Small intestine (tissue), 7 donors: ENCODE data around the gene MYO7A. TPM values are rescaled to one million over a fixed set of nuclear protein-coding genes. Genes with fewer than 3 reads are reported as not detected.

Experiments used
- DNase-seq, 2 donors: peaks; one replicate each; pipeline versions ENCODE4 v3.0.0 to v3.0.0-alpha.2; 2013
- FAIRE-seq: peaks from 2 replicates; lab custom pipeline; 2012; peaks lifted over from hg19 to GRCh38; lab: Jason Lieb, UNC
- H3K27ac ChIP-seq, 3 donors: one replicate each; pipeline ENCODE4 v1.5.1; 2013; ENCODE audit warnings: low read length in 2 of 3, mild to moderate bottlenecking in 2 of 3, control low read depth in 1 of 3, inconsistent platforms in 1 of 3, low read depth in 1 of 3, moderate library complexity in 1 of 3
- H3K27me3 ChIP-seq, 3 donors: one replicate each; pipeline ENCODE4 v1.6.1; 2013; ENCODE audit warnings: low read length in 3 of 3, inconsistent platforms in 1 of 3; ENCODE audit not compliant: control insufficient read depth in 3 of 3, insufficient read depth in 3 of 3
- H3K36me3 ChIP-seq, 3 donors: one replicate each; pipeline ENCODE4 v1.6.1; 2013; ENCODE audit warnings: low read length in 3 of 3, inconsistent platforms in 1 of 3, low read depth in 1 of 3, mild to moderate bottlenecking in 1 of 3, moderate library complexity in 1 of 3; ENCODE audit not compliant: control insufficient read depth in 3 of 3, insufficient read depth in 2 of 3
- H3K4me1 ChIP-seq, 3 donors: one replicate each; pipeline ENCODE4 v1.6.1; 2013; ENCODE audit warnings: low read length in 2 of 3, inconsistent platforms in 1 of 3, low read depth in 1 of 3, mild to moderate bottlenecking in 1 of 3, moderate library complexity in 1 of 3; ENCODE audit not compliant: control insufficient read depth in 3 of 3, insufficient read depth in 2 of 3
- H3K4me3 ChIP-seq, 3 donors: one replicate each; pipeline ENCODE4 v1.5.1; 2013; ENCODE audit warnings: low read length in 3 of 3, control low read depth in 1 of 3, inconsistent platforms in 1 of 3, low read depth in 1 of 3, mild to moderate bottlenecking in 1 of 3, moderate library complexity in 1 of 3
- H3K9me3 ChIP-seq, 2 donors: one replicate each; pipeline ENCODE4 v1.6.1; 2013; ENCODE audit warnings: low read depth in 1 of 2, low read length in 1 of 2; ENCODE audit not compliant: control insufficient read depth in 2 of 2, insufficient read depth in 1 of 2
- WGBS, 3 donors: extraction: QIAGEN DNeasy Blood & Tissue Kit; methylation state at CpG; one replicate each; pipeline ENCODE4 v1.1.7; 2013; 5-methylcytosine and 5-hydroxymethylcytosine counted together
- polyA plus RNA-seq, 4 donors: library from polyadenylated mRNA; stranded (reverse) in 3 of 4; unstranded in 1 of 4; fragments of 200-250 nt in 3 of 4; fragments of 120-200 nt in 1 of 4; gene quantifications; one replicate each; pipeline versions ENCODE4 v1.2.1 to v1.2.3, GENCODE V29; 2013
- donor health status: healthy with polysubstance abuse.
- donor health status: control.
- donor health status: control.
- donor health status: Bipolar disorder and iron deficiency.
- donor health status: healthy.

The MYO7A gene
- polyA plus RNA-seq, 4 donors = 1.4 to 74.2 (median 2.2) TPM

- no peak for DNase-seq
- H3K27me3 ChIP-seq = no peaks in the 10 kb centered on the region
- 49 to 79% (median 63%) methylated on average over 4 of the region's 4 CpGs for WGBS, 3 donors
- no peak overlapping the region for H3K4me3 ChIP-seq
- FAIRE-seq = no peak
- no peaks in the 10 kb centered on the region for H3K9me3 ChIP-seq
- H3K27ac ChIP-seq = peak overlapping the region; percentile 8 to 56 (median 16)
- H3K36me3 ChIP-seq = peaks cover 0 to 79% (median 6%) of the 10 kb centered on the region in 3 donors
- peaks cover 3 to 62% (median 13%) of the 10 kb centered on the region in 3 donors for H3K4me1 ChIP-seq
Observed at GRCh38 chr11:77090046-77090372, 38.0 kb upstream of the MYO7A start.

- WGBS, 3 donors = 38 to 54% (median 41%) methylated on average over 13 of the region's 13 CpGs
- Histone ChIP-seq H3K9me3 (no peaks in the 10 kb centered on the region), H3K27ac (peak overlapping the region; percentile 8 to 56 (median 16)), H3K4me3 (no peak overlapping the region), H3K36me3 (peaks cover 0 to 80% (median 6%) of the 10 kb centered on the region in 3 donors), H3K4me1 (peaks cover 3 to 65% (median 15%) of the 10 kb centered on the region in 3 donors), H3K27me3 (no peaks in the 10 kb centered on the region)
- FAIRE-seq (no peak), DNase-seq (peak in 1 of 2 donors; percentile 45)
Observed at GRCh38 chr11:77090373-77091111, 37.5 kb upstream of the MYO7A start.

GRCh38 chr11:77091146-77091940 is 36.7 kb upstream of the MYO7A start:
- no peak for FAIRE-seq
- peaks cover 3 to 65% (median 15%) of the 10 kb centered on the region in 3 donors for H3K4me1 ChIP-seq

GRCh38 chr11:77092382-77092781 is 35.7 kb upstream of the MYO7A start:
- Histone ChIP-seq H3K36me3 (peaks cover 0 to 75% (median 6%) of the 10 kb centered on the region in 3 donors), H3K9me3 (no peaks in the 10 kb centered on the region), H3K4me1 (peaks cover 3 to 60% (median 15%) of the 10 kb centered on the region in 3 donors), H3K27ac (no peak overlapping the region), H3K27me3 (no peaks in the 10 kb centered on the region), H3K4me3 (no peak overlapping the region)
- WGBS, 3 donors = 70 to 83% (median 75%) methylated on average over 7 of the region's 7 CpGs
- FAIRE-seq (no peak), DNase-seq (no peak)

More at GRCh38 chr11:77091146-77091940, 36.7 kb upstream of the MYO7A start:
- H3K4me3 ChIP-seq = no peak overlapping the region
- peak; percentile 86 to 87 for DNase-seq
- H3K27me3 ChIP-seq = no peaks in the 10 kb centered on the region
- H3K27ac ChIP-seq = peak overlapping the region in 1 of 3 donors; percentile 16
- 30 to 33% (median 33%) methylated on average over 9 of the region's 9 CpGs for WGBS, 3 donors
- H3K36me3 ChIP-seq = peaks cover 0 to 77% (median 6%) of the 10 kb centered on the region in 3 donors
- H3K9me3 ChIP-seq = no peaks in the 10 kb centered on the region

GRCh38 chr11:77093056-77093891 is 34.8 kb upstream of the MYO7A start:
- no peaks in the 10 kb centered on the region for H3K9me3 ChIP-seq
- no peaks in the 10 kb centered on the region for H3K27me3 ChIP-seq
- peaks cover 0 to 68% (median 6%) of the 10 kb centered on the region in 3 donors for H3K36me3 ChIP-seq
- 89 to 90% (median 90%) methylated on average over 32 to 33 of the region's 33 CpGs for WGBS, 3 donors
- DNase-seq (no peak), FAIRE-seq (no peak)
- peaks cover 0 to 51% (median 9%) of the 10 kb centered on the region in 3 donors for H3K4me1 ChIP-seq
- no peak overlapping the region for H3K4me3 ChIP-seq
- peak overlapping the region in 1 of 3 donors; percentile 95 for H3K27ac ChIP-seq

DNA sequence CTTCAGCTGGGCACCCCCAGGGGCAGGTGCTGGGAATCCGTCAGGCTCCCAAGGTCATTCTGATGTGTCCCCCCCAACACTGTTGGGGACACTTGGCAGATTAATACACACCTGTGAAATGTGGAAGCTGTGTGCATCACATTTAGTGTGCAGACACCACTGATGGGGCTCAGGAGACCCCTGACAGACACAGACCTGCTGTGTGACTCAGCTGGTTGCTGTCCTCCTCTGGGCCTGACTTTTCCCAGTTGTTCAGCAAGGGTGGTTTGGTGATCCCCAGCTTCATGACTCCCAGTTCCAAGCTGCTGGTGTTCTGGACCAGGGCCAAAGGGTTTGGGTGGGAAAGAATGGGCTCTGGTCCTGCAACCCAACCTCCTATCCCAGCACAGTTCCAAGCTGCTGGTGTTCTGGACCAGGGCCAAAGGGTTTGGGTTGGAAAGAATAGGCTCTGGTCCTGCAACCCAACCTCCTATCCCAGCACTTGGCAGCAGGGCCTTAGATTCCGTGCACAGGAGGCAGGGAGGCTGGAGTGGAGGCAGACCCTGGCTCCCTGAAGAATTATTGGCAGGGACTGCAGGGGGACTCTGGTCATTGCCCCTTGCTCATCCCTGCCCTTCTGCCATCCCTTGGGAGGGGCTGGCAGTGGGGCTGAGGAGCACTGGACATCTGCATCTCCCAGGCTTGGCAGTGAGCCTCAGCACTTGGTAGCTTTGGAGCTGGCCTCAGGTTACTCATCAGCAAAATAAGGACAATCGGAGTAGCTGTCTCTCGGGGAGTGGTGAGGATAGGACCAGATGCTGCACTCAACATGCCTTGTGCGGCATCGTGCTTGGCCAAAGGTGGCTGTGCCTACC is 33.8 kb upstream of the MYO7A start:
- Histone ChIP-seq H3K27ac (peak overlapping the region; percentile 19 to 95 (median 74)), H3K9me3 (no peaks in the 10 kb centered on the region), H3K4me3 (no peak overlapping the region), H3K4me1 (peaks cover 0 to 41% (median 7%) of the 10 kb centered on the region in 3 donors), H3K27me3 (no peaks in the 10 kb centered on the region), H3K36me3 (peaks cover 0 to 63% (median 6%) of the 10 kb centered on the region in 3 donors)
- FAIRE-seq (no peak), DNase-seq (no peak)
- WGBS, 3 donors = 65 to 82% (median 68%) methylated on average over 5 to 6 of the region's 6 CpGs

DNA sequence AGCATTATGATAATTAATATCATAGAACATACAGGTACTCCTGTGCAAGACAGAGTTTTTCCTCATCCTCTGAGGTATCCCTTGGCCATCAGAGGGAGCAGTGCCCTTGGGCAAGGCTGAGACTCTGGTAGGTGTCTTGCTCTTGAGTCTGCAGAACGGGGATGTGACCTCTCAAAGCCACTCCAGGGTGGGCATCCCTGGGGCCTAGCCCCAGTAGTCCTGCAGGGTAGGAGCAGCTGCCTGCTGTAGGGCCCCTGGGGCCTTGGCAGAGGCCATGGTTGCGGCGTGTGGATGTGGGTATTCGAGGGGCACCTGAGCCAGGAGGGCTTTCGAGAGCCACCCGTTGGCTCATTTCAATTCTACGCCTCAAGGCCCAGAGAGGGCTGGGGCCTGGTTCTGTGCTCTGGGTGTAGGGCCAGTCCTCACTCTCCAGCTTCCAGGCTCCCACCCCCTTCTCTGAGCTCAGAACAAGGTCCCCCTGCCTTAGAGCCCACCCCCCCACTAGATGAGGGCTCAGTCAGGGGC is 33.1 kb upstream of the MYO7A start:
- DNase-seq (no peak), FAIRE-seq (no peak)
- peaks cover 0 to 38% (median 4%) of the 10 kb centered on the region in 3 donors for H3K4me1 ChIP-seq
- no peak overlapping the region for H3K4me3 ChIP-seq
- H3K27me3 ChIP-seq = no peaks in the 10 kb centered on the region
- peaks cover 0 to 59% (median 6%) of the 10 kb centered on the region in 3 donors for H3K36me3 ChIP-seq
- WGBS, 3 donors = 75 to 88% (median 84%) methylated on average over 7 of the region's 7 CpGs
- H3K9me3 ChIP-seq = no peaks in the 10 kb centered on the region
- peak overlapping the region; percentile 74 to 95 (median 90) for H3K27ac ChIP-seq
